ENCODE data around the gene ELK3.

The ELK3 gene

GRCh38 chr12:96190413-96191108 is 3.6 kb upstream of the ELK3 start:
- no peak for DNase-seq

- no peak for DNase-seq
Measured at GRCh38 chr12:96192926-96193573, 1.1 kb upstream of the ELK3 start.

- no peak for DNase-seq
Measured at GRCh38 chr12:96194576-96194889, 358 bp downstream of the ELK3 start.

- DNase-seq, result peak; percentile 62
Measured at GRCh38 chr12:96194971-96195844, 1.0 kb downstream of the ELK3 start.

GRCh38 chr12:96195845-96196451 is 1.8 kb downstream of the ELK3 start:
- peak; percentile 48 for DNase-seq

GRCh38 chr12:96196781-96197180 is 2.6 kb downstream of the ELK3 start:
- no peak for DNase-seq

- no peak for DNase-seq
Measured at GRCh38 chr12:96197503-96198272, 3.5 kb downstream of the ELK3 start.

- no peak for DNase-seq
Measured at GRCh38 chr12:96198965-96199364, 4.8 kb downstream of the ELK3 start.

- no peak for DNase-seq
Measured at GRCh38 chr12:96199464-96199863, 5.3 kb downstream of the ELK3 start.

GRCh38 chr12:96201272-96202227 is 7.4 kb downstream of the ELK3 start:
- DNase-seq, result no peak

- DNase-seq, result no peak
Measured at GRCh38 chr12:96204381-96204780, 10.2 kb downstream of the ELK3 start.

- DNase-seq, result no peak
Measured at GRCh38 chr12:96205908-96206307, 11.7 kb downstream of the ELK3 start.

GRCh38 chr12:96206936-96207662 is 12.9 kb downstream of the ELK3 start:
- no peak for DNase-seq

GRCh38 chr12:96208346-96208745 is 14.2 kb downstream of the ELK3 start:
- DNase-seq, result no peak

- DNase-seq, result no peak
Measured at GRCh38 chr12:96208801-96209549, 14.8 kb downstream of the ELK3 start.

- no peak for DNase-seq
Measured at GRCh38 chr12:96210376-96211055, 16.3 kb downstream of the ELK3 start.

GRCh38 chr12:96211988-96212387 is 17.8 kb downstream of the ELK3 start:
- no peak for DNase-seq

- no peak for DNase-seq
Measured at GRCh38 chr12:96212456-96213375, 18.5 kb downstream of the ELK3 start.

Measured in activated CD4-positive, CD25-positive, alpha-beta regulatory T cell treated with anti-CD3 and anti-CD28 coated beads, Interleukin-2, amount 50 U/mL, for 72 hours (primary cell).